HG03342 (cell line): Measurements from ENCODE around the gene BRSK2.
"Not testable (repeated sequence)": the region's sequence is repeated elsewhere in the genome, so short reads cannot be mapped to it uniquely, and the experiment has no call there.

Experiments used
- ATAC-seq: cut with Tn5 transposase; IDR thresholded peaks from one replicate; pipeline ENCODE4 v1.9.1; 2021; ENCODE audit warnings: mild to moderate bottlenecking, moderate library complexity; ENCODE audit not compliant: unreplicated experiment

The BRSK2 gene

GRCh38 chr11:1406571-1407485, 17.1 kb downstream of the BRSK2 start:
- no peak for ATAC-seq

GRCh38 chr11:1407668-1408067, 17.9 kb downstream of the BRSK2 start:
- ATAC-seq = no peak

- ATAC-seq = no peak
These were observed 18.6 kb downstream of the BRSK2 start for GRCh38 chr11:1408346-1408745.

GRCh38 chr11:1409108-1409851, 19.5 kb downstream of the BRSK2 start:
- ATAC-seq = no peak

- ATAC-seq = not testable (repeated sequence)
These were observed 20.1 kb downstream of the BRSK2 start for GRCh38 chr11:1409852-1410125.

GRCh38 chr11:1410366-1411291, 20.9 kb downstream of the BRSK2 start:
- no peak for ATAC-seq

- ATAC-seq = no peak
These were observed 21.6 kb downstream of the BRSK2 start for GRCh38 chr11:1411301-1411700.

GRCh38 chr11:1411739-1412138, 22.0 kb downstream of the BRSK2 start:
- not testable (repeated sequence) for ATAC-seq

- no peak for ATAC-seq
These were observed 22.8 kb downstream of the BRSK2 start for GRCh38 chr11:1412377-1413095.

GRCh38 chr11:1414650-1415049, 24.9 kb downstream of the BRSK2 start:
- no peak for ATAC-seq

GRCh38 chr11:1415631-1416030, 25.9 kb downstream of the BRSK2 start:
- ATAC-seq = no peak

GRCh38 chr11:1418192-1418795, 28.6 kb downstream of the BRSK2 start:
- ATAC-seq = not testable (repeated sequence)

- ATAC-seq = no peak
These were observed 30.1 kb downstream of the BRSK2 start for GRCh38 chr11:1419811-1420210.

- ATAC-seq = no peak
These were observed 31.6 kb downstream of the BRSK2 start for GRCh38 chr11:1421291-1421690.

GRCh38 chr11:1422481-1422880, 32.7 kb downstream of the BRSK2 start:
- no peak for ATAC-seq

GRCh38 chr11:1422981-1423380, 33.2 kb downstream of the BRSK2 start:
- ATAC-seq = no peak

- not testable (repeated sequence) for ATAC-seq
These were observed 33.7 kb downstream of the BRSK2 start for GRCh38 chr11:1423406-1423805.

- no peak for ATAC-seq
These were observed 35.3 kb downstream of the BRSK2 start for GRCh38 chr11:1425006-1425405.

GRCh38 chr11:1425439-1425838, 35.7 kb downstream of the BRSK2 start:
- ATAC-seq = no peak

- ATAC-seq = no peak
These were observed 39.1 kb downstream of the BRSK2 start for GRCh38 chr11:1428762-1429316.
